ENCODE data around the gene DNAJA3.
A peak's percentile ranks its signal among the peaks of the same experiment; 100 is the strongest.

The DNAJA3 gene

DNA sequence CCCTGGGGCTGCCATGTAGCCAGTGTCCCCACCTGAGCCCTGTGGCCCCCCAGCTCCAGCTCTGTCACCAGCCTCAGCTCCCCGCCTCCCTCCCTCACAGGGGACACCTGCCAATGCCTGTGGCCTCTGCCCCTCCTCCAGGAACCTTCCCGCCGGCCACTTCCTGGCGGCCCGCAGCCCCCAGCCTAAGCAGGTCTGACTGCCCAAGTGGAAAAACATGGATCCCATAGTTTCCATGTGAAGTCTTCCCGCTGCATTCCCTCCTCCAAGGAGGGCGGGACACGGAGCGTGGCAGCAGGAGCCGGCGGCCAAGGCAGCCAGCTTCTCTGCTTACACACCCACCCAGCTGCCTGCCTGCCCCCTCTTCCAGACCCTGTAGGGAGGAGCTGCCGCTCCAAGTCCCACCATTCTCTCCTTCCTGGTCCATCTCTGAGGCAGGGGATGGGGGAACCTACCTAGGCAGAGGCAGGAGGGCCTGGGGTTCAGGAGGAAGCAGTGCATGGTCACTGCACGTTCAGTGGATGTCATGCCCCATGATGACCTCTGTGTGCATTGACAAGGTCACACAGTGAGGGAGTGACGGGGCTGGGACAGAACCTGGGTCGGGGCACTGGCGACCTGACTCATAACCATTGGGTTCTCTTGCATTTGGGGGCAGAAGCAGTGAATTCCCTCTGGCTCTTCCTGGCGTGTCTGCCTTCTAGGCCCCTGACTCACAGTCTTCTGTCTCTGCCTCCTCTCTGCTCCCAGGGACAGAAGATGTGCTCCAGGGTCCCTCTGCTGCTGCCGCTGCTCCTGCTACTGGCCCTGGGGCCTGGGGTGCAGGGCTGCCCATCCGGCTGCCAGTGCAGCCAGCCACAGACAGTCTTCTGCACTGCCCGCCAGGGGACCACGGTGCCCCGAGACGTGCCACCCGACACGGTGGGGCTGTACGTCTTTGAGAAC is 45.3 kb upstream of the DNAJA3 start:
- Histone ChIP-seq H3K9ac (no peak overlapping the region; a peak in 2 of 22 replicates), H3K4me1 (peaks cover 46 to 82% (median 69%) of the 10 kb centered on the region in 10 experiments), H3K4me2 (0 out of 22 replicates have a peak overlapping the region, but pooled peaks of 1 of the 11 experiments have one; percentile 2), H3K4me3 (no peak overlapping the region), H3K9me3 (replicated peaks in 1 of 11) (no peaks in the 10 kb centered on the region), H3K27me3 (no peaks in the 10 kb centered on the region), H3K36me3 (peaks cover 15 to 85% (median 56%) of the 10 kb centered on the region in 11 experiments; a peak in 21 of 22 replicates), H4K20me1 (peaks cover 68 to 99% (median 97%) of the 10 kb centered on the region in 11 experiments), H3K27ac (peak overlapping the region in 4 of 11 experiments; percentile 2 to 36 (median 22); a peak in 4 of 22 replicates)
- no peak for TF ChIP-seq Cebpa-rat (IDR thresholded peaks at IDR 0.05)

DNA sequence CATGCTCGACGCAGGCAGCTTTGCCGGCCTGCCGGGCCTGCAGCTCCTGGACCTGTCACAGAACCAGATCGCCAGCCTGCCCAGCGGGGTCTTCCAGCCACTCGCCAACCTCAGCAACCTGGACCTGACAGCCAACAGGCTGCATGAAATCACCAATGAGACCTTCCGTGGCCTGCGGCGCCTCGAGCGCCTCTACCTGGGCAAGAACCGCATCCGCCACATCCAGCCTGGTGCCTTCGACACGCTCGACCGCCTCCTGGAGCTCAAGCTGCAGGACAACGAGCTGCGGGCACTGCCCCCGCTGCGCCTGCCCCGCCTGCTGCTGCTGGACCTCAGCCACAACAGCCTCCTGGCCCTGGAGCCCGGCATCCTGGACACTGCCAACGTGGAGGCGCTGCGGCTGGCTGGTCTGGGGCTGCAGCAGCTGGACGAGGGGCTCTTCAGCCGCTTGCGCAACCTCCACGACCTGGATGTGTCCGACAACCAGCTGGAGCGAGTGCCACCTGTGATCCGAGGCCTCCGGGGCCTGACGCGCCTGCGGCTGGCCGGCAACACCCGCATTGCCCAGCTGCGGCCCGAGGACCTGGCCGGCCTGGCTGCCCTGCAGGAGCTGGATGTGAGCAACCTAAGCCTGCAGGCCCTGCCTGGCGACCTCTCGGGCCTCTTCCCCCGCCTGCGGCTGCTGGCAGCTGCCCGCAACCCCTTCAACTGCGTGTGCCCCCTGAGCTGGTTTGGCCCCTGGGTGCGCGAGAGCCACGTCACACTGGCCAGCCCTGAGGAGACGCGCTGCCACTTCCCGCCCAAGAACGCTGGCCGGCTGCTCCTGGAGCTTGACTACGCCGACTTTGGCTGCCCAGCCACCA is 44.4 kb upstream of the DNAJA3 start:
- H3K27me3 ChIP-seq: no peaks in the 10 kb centered on the region
- H3K9ac ChIP-seq: no peak overlapping the region
- peak overlapping the region in 2 of 11 experiments; percentile 29 to 36; a peak in 2 of 22 replicates for H3K27ac ChIP-seq
- H3K4me3 ChIP-seq: no peak overlapping the region
- H4K20me1 ChIP-seq: peaks cover 64 to 99% (median 97%) of the 10 kb centered on the region in 11 experiments
- H3K36me3 ChIP-seq: peaks cover 20 to 87% (median 58%) of the 10 kb centered on the region in 11 experiments; a peak in 21 of 22 replicates
- no peak overlapping the region for H3K4me2 ChIP-seq
- peaks cover 38 to 83% (median 69%) of the 10 kb centered on the region in 10 experiments for H3K4me1 ChIP-seq
- TF ChIP-seq Cebpa-rat (IDR thresholded peaks at IDR 0.05): no peak
- H3K9me3 ChIP-seq (replicated peaks in 1 of 11): no peaks in the 10 kb centered on the region

DNA sequence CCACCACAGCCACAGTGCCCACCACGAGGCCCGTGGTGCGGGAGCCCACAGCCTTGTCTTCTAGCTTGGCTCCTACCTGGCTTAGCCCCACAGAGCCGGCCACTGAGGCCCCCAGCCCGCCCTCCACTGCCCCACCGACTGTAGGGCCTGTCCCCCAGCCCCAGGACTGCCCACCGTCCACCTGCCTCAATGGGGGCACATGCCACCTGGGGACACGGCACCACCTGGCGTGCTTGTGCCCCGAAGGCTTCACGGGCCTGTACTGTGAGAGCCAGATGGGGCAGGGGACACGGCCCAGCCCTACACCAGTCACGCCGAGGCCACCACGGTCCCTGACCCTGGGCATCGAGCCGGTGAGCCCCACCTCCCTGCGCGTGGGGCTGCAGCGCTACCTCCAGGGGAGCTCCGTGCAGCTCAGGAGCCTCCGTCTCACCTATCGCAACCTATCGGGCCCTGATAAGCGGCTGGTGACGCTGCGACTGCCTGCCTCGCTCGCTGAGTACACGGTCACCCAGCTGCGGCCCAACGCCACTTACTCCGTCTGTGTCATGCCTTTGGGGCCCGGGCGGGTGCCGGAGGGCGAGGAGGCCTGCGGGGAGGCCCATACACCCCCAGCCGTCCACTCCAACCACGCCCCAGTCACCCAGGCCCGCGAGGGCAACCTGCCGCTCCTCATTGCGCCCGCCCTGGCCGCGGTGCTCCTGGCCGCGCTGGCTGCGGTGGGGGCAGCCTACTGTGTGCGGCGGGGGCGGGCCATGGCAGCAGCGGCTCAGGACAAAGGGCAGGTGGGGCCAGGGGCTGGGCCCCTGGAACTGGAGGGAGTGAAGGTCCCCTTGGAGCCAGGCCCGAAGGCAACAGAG is 43.5 kb upstream of the DNAJA3 start:
- H3K4me2 ChIP-seq: peak overlapping the region in 4 of 11 experiments; percentile 82 to 91 (median 86); a peak in 1 of 22 replicates
- no peak overlapping the region for H3K4me3 ChIP-seq
- H3K9me3 ChIP-seq (replicated peaks in 1 of 11): no peaks in the 10 kb centered on the region
- H3K27ac ChIP-seq: peak overlapping the region in 8 of 11 experiments; percentile 25 to 73 (median 58); a peak in 10 of 22 replicates
- H3K4me1 ChIP-seq: peaks cover 45 to 83% (median 73%) of the 10 kb centered on the region in 10 experiments
- H3K36me3 ChIP-seq: peaks cover 22 to 94% (median 67%) of the 10 kb centered on the region in 11 experiments; a peak in 21 of 22 replicates
- no peak for TF ChIP-seq Cebpa-rat (IDR thresholded peaks at IDR 0.05)
- peaks cover 63 to 100% (median 98%) of the 10 kb centered on the region in 11 experiments for H4K20me1 ChIP-seq
- peak overlapping the region in 6 of 11 experiments; percentile 45 to 62 (median 52); a peak in 7 of 22 replicates for H3K9ac ChIP-seq
- H3K27me3 ChIP-seq: no peaks in the 10 kb centered on the region

DNA sequence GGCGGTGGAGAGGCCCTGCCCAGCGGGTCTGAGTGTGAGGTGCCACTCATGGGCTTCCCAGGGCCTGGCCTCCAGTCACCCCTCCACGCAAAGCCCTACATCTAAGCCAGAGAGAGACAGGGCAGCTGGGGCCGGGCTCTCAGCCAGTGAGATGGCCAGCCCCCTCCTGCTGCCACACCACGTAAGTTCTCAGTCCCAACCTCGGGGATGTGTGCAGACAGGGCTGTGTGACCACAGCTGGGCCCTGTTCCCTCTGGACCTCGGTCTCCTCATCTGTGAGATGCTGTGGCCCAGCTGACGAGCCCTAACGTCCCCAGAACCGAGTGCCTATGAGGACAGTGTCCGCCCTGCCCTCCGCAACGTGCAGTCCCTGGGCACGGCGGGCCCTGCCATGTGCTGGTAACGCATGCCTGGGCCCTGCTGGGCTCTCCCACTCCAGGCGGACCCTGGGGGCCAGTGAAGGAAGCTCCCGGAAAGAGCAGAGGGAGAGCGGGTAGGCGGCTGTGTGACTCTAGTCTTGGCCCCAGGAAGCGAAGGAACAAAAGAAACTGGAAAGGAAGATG is 42.8 kb upstream of the DNAJA3 start:
- Histone ChIP-seq H3K9ac (peak overlapping the region in 8 of 11 experiments; percentile 19 to 62 (median 51); a peak in 14 of 22 replicates), H3K36me3 (peaks cover 26 to 96% (median 73%) of the 10 kb centered on the region in 11 experiments), H3K4me2 (peak overlapping the region in 9 of 11 experiments; percentile 81 to 91 (median 84); a peak in 15 of 22 replicates), H3K4me1 (peaks cover 39 to 83% (median 67%) of the 10 kb centered on the region in 10 experiments), H4K20me1 (peaks cover 57 to 100% (median 96%) of the 10 kb centered on the region in 11 experiments), H3K27ac (peak overlapping the region in 8 of 11 experiments; percentile 25 to 73 (median 58); a peak in 15 of 22 replicates), H3K9me3 (replicated peaks in 1 of 11) (no peaks in the 10 kb centered on the region), H3K27me3 (no peaks in the 10 kb centered on the region), H3K4me3 (no peak overlapping the region)
- no peak for TF ChIP-seq Cebpa-rat (IDR thresholded peaks at IDR 0.05)

DNA sequence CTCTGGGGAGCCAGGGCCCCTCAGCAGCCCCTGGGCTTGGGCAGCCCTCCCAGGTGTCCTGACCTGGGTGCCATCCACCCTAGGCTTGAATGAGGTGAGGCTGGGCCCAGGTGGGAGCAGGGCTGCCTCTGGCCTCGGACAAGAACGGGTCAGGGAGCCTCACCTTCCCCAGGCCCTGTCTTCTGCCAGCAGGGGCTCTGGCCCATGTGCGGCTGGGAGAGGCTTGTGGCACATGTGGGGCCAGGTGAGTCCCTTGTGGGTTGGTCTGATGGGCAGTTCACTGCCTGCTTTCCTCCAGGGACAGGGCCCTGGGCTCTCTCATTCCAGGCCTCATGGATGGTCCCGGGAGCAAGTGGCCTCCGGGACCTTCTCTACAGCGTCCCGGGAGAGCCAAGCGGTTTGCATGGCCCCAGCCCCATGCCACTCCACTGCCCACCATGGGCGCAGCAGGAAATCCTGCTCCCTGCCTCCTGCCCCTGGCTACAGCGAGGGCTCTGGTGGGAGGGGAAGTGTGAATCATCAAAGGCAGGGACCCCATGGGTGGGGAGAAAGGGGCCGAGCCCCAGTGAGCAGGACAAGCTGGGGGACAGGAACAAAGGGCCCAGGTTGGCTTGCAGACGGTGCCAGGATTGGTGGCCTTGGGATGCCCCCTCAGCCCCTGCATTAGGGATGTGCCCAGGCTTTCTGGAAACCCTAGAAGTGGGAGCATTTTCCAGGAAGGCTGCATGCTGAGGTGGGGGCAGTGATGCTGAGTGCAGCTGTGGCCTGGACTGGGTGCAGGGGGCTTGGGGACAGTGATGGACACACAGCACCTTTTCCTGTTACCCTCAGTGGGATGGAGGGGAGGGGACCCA is 41.9 kb upstream of the DNAJA3 start:
- peaks cover 47 to 100% (median 93%) of the 10 kb centered on the region in 11 experiments for H4K20me1 ChIP-seq
- H3K4me1 ChIP-seq: peaks cover 35 to 77% (median 57%) of the 10 kb centered on the region in 10 experiments
- H3K9ac ChIP-seq: peak overlapping the region in 10 of 11 experiments; percentile 9 to 65 (median 51); a peak in 17 of 22 replicates
- peaks cover 36 to 97% (median 81%) of the 10 kb centered on the region in 11 experiments for H3K36me3 ChIP-seq
- no peak for TF ChIP-seq Cebpa-rat (IDR thresholded peaks at IDR 0.05)
- H3K27ac ChIP-seq: peak overlapping the region in 9 of 11 experiments; percentile 20 to 73 (median 58); a peak in 15 of 22 replicates
- no peaks in the 10 kb centered on the region for H3K27me3 ChIP-seq
- H3K4me3 ChIP-seq: peak overlapping the region in 2 of 10 experiments; percentile 11 to 44; a peak in 3 of 20 replicates
- H3K9me3 ChIP-seq (replicated peaks in 1 of 11): no peaks in the 10 kb centered on the region
- peak overlapping the region in 9 of 11 experiments; percentile 81 to 91 (median 84); a peak in 19 of 22 replicates for H3K4me2 ChIP-seq

DNA sequence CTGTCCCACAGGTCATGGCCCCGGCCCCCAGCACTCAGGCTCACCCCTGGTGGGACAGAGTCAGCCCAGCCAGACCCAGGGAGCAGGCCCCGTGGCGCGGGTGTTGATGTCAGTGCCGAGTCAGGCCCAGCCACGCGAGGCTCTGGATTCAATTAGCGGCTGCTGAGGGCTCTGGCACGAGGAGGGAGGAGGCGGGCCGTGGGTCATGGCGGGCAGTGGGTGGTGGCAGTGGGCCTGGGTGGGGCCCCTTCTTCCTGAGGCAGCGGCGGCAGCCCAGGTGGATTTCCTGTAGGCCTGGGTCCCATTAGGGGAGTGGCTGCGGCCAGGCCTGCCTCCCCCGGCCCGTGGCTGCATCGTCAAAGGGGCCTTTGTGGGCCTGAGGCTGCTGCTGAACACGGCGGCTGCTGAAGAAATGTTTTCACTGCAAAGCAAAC is 41.1 kb upstream of the DNAJA3 start:
- Histone ChIP-seq H3K9ac (peak overlapping the region in 9 of 11 experiments; percentile 33 to 65 (median 52); a peak in 17 of 22 replicates), H3K27me3 (no peaks in the 10 kb centered on the region)

More for the DNA sequence above, 41.1 kb upstream of the DNAJA3 start:
- Histone ChIP-seq H3K9me3 (replicated peaks in 1 of 11) (no peaks in the 10 kb centered on the region), H3K4me2 (peak overlapping the region in 9 of 11 experiments; percentile 81 to 91 (median 84); a peak in 19 of 22 replicates), H3K36me3 (peaks cover 43 to 97% (median 86%) of the 10 kb centered on the region in 11 experiments), H3K27ac (peak overlapping the region in 9 of 11 experiments; percentile 19 to 73 (median 58); a peak in 15 of 22 replicates), H4K20me1 (peaks cover 45 to 100% (median 93%) of the 10 kb centered on the region in 11 experiments), H3K4me1 (peaks cover 35 to 77% (median 60%) of the 10 kb centered on the region in 10 experiments), H3K4me3 (peak overlapping the region in 2 of 10 experiments; percentile 11 to 44; a peak in 2 of 20 replicates)
- no peak for TF ChIP-seq Cebpa-rat (IDR thresholded peaks at IDR 0.05)

Data from BLaER1 treated with 17β-estradiol and CSF1 and Interleukin-3, amounts not matched to agents 10 nM and 100 nM (cell line).